WTC11 (cell line): ENCODE data around the gene DLL1. TPM values are rescaled to one million over a fixed set of nuclear protein-coding genes. Genes with fewer than 3 reads are reported as not detected.

Experiments used
- CBFB ChIP-seq: sonication (generic); formaldehyde crosslinking; IDR thresholded peaks from 2 replicates; pipeline ENCODE4 v1.8.1; 2022; ENCODE audit warnings: mild to moderate bottlenecking, low read depth, missing genetic modification reagents
- E2F1 ChIP-seq: sonication (generic); formaldehyde crosslinking; IDR thresholded peaks from 2 replicates; pipeline ENCODE4 v1.8.0; 2022; ENCODE audit warnings: mild to moderate bottlenecking, missing genetic modification reagents
- ESRRA ChIP-seq: sonication (generic); formaldehyde crosslinking; IDR thresholded peaks from 2 replicates; pipeline ENCODE4 v1.8.1; 2022; ENCODE audit warnings: mild to moderate bottlenecking, missing genetic modification reagents, borderline replicate concordance
- FOXK1 ChIP-seq: sonication (generic); formaldehyde crosslinking; IDR thresholded peaks from 2 replicates; pipeline ENCODE4 v1.8.0; 2022; ENCODE audit warnings: mild to moderate bottlenecking, moderate library complexity, missing genetic modification reagents
- IRF1 ChIP-seq: sonication (generic); formaldehyde crosslinking; IDR thresholded peaks from 2 replicates; pipeline ENCODE4 v1.8.0; 2023; ENCODE audit warnings: missing genetic modification reagents
- MXD4 ChIP-seq: fragments of 250-450 bp; sonication (Bioruptor Pico); IDR thresholded peaks from 2 replicates; pipeline ENCODE4 v1.8.0; 2021; ENCODE audit warnings: mild to moderate bottlenecking, moderate library complexity, borderline replicate concordance
- NFATC4 ChIP-seq: fragments of 250-450 bp; sonication (Bioruptor Pico); IDR thresholded peaks from 2 replicates; pipeline ENCODE4 v1.9.0; 2021; ENCODE audit warnings: mild to moderate bottlenecking
- NR3C1 ChIP-seq: sonication (generic); formaldehyde crosslinking; conservative IDR thresholded peaks from 2 replicates; pipeline ENCODE4 v1.8.1; 2023; ENCODE audit warnings: low read depth, mild to moderate bottlenecking, missing genetic modification reagents
- RELA ChIP-seq: sonication (generic); formaldehyde crosslinking; IDR thresholded peaks from 2 replicates; pipeline ENCODE4 v1.8.1; 2022; ENCODE audit warnings: missing genetic modification reagents, mild to moderate bottlenecking, borderline replicate concordance
- SMAD4 ChIP-seq: sonication (generic); formaldehyde crosslinking; IDR thresholded peaks from 2 replicates; pipeline ENCODE4 v1.8.0; 2022; ENCODE audit warnings: mild to moderate bottlenecking, missing genetic modification reagents
- TEAD4 ChIP-seq: sonication (generic); formaldehyde crosslinking; IDR thresholded peaks from 2 replicates; pipeline ENCODE4 v1.8.0; 2022; ENCODE audit warnings: mild to moderate bottlenecking, missing genetic modification reagents
- USF2 ChIP-seq: sonication (generic); formaldehyde crosslinking; IDR thresholded peaks from 2 replicates; pipeline ENCODE4 v1.8.1; 2023; ENCODE audit warnings: mild to moderate bottlenecking, missing genetic modification reagents, moderate library complexity
- ZNF512 ChIP-seq: sonication (generic); formaldehyde crosslinking; IDR thresholded peaks from 2 replicates; pipeline ENCODE4 v1.8.1; 2022; ENCODE audit warnings: missing genetic modification reagents, borderline replicate concordance
- ZNF671 ChIP-seq: fragments of 250-450 bp; sonication (Bioruptor Pico); IDR thresholded peaks from 2 replicates; pipeline ENCODE4 v1.8.0; 2021; ENCODE audit warnings: mild to moderate bottlenecking
- total RNA-seq: library from RNA; stranded (reverse); gene quantifications from 3 replicates; pipeline ENCODE4 v1.2.3, GENCODE V29; 2021
- TF ChIP-seq, protein P1 (sequence below): fragments of 250-450 bp; sonication (Bioruptor Pico); IDR thresholded peaks from 2 replicates; pipeline ENCODE4 v1.9.0; 2021; ENCODE audit warnings: mild to moderate bottlenecking
- TF ChIP-seq, protein P2 (sequence below): fragments of 200-600 bp; IDR thresholded peaks from 2 replicates; pipeline ENCODE4 v1.8.0; 2022; ENCODE audit warnings: antibody characterized with exemption
- TF ChIP-seq, protein P3 (sequence below): sonication (generic); formaldehyde crosslinking; IDR thresholded peaks from 2 replicates; pipeline ENCODE4 v1.8.0; 2022; ENCODE audit warnings: mild to moderate bottlenecking, missing genetic modification reagents
- TF ChIP-seq, protein P4 (sequence below): sonication (generic); formaldehyde crosslinking; conservative IDR thresholded peaks from 2 replicates; pipeline ENCODE4 v1.8.1; 2023; ENCODE audit warnings: mild to moderate bottlenecking, low read depth, missing genetic modification reagents, moderate library complexity
- TF ChIP-seq, protein P5 (sequence below): sonication (generic); formaldehyde crosslinking; IDR thresholded peaks from 2 replicates; pipeline ENCODE4 v1.8.0; 2022; ENCODE audit warnings: mild to moderate bottlenecking, missing genetic modification reagents

The DLL1 gene
- total RNA-seq, 1 experiment from 2014 or later = 25.3 TPM

GRCh38 chr6:170296423-170296745 lies 5.5 kb upstream of the DLL1 start (continued):
- TF ChIP-seq, protein P1, sequence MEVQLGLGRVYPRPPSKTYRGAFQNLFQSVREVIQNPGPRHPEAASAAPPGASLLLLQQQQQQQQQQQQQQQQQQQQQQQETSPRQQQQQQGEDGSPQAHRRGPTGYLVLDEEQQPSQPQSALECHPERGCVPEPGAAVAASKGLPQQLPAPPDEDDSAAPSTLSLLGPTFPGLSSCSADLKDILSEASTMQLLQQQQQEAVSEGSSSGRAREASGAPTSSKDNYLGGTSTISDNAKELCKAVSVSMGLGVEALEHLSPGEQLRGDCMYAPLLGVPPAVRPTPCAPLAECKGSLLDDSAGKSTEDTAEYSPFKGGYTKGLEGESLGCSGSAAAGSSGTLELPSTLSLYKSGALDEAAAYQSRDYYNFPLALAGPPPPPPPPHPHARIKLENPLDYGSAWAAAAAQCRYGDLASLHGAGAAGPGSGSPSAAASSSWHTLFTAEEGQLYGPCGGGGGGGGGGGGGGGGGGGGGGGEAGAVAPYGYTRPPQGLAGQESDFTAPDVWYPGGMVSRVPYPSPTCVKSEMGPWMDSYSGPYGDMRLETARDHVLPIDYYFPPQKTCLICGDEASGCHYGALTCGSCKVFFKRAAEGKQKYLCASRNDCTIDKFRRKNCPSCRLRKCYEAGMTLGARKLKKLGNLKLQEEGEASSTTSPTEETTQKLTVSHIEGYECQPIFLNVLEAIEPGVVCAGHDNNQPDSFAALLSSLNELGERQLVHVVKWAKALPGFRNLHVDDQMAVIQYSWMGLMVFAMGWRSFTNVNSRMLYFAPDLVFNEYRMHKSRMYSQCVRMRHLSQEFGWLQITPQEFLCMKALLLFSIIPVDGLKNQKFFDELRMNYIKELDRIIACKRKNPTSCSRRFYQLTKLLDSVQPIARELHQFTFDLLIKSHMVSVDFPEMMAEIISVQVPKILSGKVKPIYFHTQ (CRISPR knock-in tag) = no peak
- TF ChIP-seq, protein P2, sequence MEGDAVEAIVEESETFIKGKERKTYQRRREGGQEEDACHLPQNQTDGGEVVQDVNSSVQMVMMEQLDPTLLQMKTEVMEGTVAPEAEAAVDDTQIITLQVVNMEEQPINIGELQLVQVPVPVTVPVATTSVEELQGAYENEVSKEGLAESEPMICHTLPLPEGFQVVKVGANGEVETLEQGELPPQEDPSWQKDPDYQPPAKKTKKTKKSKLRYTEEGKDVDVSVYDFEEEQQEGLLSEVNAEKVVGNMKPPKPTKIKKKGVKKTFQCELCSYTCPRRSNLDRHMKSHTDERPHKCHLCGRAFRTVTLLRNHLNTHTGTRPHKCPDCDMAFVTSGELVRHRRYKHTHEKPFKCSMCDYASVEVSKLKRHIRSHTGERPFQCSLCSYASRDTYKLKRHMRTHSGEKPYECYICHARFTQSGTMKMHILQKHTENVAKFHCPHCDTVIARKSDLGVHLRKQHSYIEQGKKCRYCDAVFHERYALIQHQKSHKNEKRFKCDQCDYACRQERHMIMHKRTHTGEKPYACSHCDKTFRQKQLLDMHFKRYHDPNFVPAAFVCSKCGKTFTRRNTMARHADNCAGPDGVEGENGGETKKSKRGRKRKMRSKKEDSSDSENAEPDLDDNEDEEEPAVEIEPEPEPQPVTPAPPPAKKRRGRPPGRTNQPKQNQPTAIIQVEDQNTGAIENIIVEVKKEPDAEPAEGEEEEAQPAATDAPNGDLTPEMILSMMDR = no peak
- no peak; the same call in none of the 2 replicates for TF ChIP-seq RELA (CRISPR knock-in tag)
- TF ChIP-seq, protein P3, sequence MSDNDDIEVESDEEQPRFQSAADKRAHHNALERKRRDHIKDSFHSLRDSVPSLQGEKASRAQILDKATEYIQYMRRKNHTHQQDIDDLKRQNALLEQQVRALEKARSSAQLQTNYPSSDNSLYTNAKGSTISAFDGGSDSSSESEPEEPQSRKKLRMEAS = no peak
- TF ChIP-seq, protein P4, sequence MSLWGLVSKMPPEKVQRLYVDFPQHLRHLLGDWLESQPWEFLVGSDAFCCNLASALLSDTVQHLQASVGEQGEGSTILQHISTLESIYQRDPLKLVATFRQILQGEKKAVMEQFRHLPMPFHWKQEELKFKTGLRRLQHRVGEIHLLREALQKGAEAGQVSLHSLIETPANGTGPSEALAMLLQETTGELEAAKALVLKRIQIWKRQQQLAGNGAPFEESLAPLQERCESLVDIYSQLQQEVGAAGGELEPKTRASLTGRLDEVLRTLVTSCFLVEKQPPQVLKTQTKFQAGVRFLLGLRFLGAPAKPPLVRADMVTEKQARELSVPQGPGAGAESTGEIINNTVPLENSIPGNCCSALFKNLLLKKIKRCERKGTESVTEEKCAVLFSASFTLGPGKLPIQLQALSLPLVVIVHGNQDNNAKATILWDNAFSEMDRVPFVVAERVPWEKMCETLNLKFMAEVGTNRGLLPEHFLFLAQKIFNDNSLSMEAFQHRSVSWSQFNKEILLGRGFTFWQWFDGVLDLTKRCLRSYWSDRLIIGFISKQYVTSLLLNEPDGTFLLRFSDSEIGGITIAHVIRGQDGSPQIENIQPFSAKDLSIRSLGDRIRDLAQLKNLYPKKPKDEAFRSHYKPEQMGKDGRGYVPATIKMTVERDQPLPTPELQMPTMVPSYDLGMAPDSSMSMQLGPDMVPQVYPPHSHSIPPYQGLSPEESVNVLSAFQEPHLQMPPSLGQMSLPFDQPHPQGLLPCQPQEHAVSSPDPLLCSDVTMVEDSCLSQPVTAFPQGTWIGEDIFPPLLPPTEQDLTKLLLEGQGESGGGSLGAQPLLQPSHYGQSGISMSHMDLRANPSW = no peak
- no peak for TF ChIP-seq CBFB (CRISPR knock-in tag)
- TF ChIP-seq USF2 (CRISPR knock-in tag) = no peak
- TF ChIP-seq, protein P5, sequence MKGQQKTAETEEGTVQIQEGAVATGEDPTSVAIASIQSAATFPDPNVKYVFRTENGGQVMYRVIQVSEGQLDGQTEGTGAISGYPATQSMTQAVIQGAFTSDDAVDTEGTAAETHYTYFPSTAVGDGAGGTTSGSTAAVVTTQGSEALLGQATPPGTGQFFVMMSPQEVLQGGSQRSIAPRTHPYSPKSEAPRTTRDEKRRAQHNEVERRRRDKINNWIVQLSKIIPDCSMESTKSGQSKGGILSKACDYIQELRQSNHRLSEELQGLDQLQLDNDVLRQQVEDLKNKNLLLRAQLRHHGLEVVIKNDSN (CRISPR knock-in tag) = no peak
- TF ChIP-seq MXD4 (CRISPR knock-in tag) = no peak
- no peak for TF ChIP-seq NFATC4 (CRISPR knock-in tag)
- peak; percentile 40; the same call in 1 of the 2 replicates for TF ChIP-seq E2F1
- TF ChIP-seq ZNF512 = no peak
- TF ChIP-seq TEAD4 (CRISPR knock-in tag) = no peak; the same call in 1 of the 2 replicates
- no peak for TF ChIP-seq NR3C1 (CRISPR knock-in tag)
- no peak for TF ChIP-seq SMAD4 (CRISPR knock-in tag)
- no peak for TF ChIP-seq ZNF671
- TF ChIP-seq FOXK1 (CRISPR knock-in tag) = no peak; the same call in 1 of the 2 replicates
- peak; percentile 67; the same call in 1 of the 2 replicates for TF ChIP-seq ESRRA (CRISPR knock-in tag)
- TF ChIP-seq IRF1 (CRISPR knock-in tag) = peak; percentile 45; the same call in 1 of the 2 replicates
